ENCODE measurements around the gene ZNF674. TPM values are rescaled to one million over a fixed set of nuclear protein-coding genes. Genes with fewer than 3 reads are reported as not detected.
A peak's percentile ranks its signal among the peaks of the same experiment; 100 is the strongest.
"Not testable (repeated sequence)": the region's sequence is repeated elsewhere in the genome, so short reads cannot be mapped to it uniquely, and the experiment has no call there.

ZNF674 gene
- total RNA-seq, 2 donors from 2014 or later: 2.2 to 4.4 TPM

DNA sequence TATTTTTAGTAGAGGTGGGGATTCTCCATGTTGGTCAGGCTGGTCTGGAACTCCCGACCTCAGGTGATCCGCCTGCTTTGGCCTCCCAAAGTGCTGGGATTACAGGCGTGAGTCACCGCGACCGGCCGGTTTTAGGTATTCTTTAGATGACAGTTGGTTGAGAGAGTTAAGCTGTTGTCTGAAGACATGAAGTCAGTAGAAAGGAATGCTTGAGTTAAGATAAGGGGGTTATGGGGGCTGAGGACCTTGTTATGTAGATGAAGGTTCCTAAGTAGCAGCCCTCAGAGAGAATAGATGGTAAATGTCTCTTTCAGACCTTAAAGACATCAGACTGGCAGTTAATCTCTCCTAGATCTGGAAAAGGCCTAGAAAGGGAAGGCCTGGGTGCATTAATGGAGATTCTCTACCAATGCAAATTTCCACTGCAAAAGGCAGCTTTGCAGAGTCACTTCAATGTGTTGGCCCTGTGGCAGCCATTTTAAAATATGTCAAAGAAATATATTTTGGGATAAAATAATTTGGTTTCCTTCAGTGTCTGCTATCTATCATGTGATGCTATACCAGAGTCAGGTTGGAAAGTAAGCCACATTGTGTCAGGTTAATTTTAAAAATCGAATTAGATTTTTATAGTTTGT lies 6.4 kb upstream of the ZNF674 start:
- no peak overlapping the region for H3K27ac Mint-ChIP-seq
- peaks cover 0 to 2% of the 10 kb centered on the region in 2 donors for H3K27me3 Mint-ChIP-seq
- no peak for ATAC-seq
- H3K4me1 Mint-ChIP-seq (ENCODE audit: low read depth in 2 of 2): peaks cover 0 to 1% of the 10 kb centered on the region in 2 donors
- H3K4me3 Mint-ChIP-seq: no peak overlapping the region
- no peaks in the 10 kb centered on the region for H3K36me3 Mint-ChIP-seq
- no peak for DNase-seq (ENCODE audit: low spot score)
- H3K9me3 Mint-ChIP-seq: no peaks in the 10 kb centered on the region

DNA sequence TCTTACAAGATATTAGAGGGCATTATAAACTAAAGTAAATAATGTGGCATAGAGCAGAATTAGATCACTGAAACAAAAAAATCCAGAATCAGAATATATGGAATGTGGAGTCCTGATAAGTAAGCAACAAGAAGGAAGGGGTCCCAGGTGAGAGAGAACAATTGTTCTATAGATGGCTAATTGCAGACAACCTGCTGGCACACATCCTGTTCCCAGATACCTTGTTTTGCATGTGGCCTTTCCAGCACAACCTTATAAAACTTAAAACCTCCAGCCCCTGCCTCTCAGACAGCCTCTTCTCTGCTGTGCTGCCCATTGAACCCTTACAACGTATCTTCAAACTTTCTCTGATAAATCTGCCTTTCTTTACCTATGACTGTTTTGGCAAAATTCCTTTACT lies 4.7 kb upstream of the ZNF674 start:
- H3K36me3 Mint-ChIP-seq: no peaks in the 10 kb centered on the region
- no peak for ATAC-seq
- no peaks in the 10 kb centered on the region for H3K9me3 Mint-ChIP-seq
- H3K27ac Mint-ChIP-seq: no peak overlapping the region
- no peak overlapping the region for H3K4me3 Mint-ChIP-seq
- peaks cover 3 to 7% of the 10 kb centered on the region in 2 donors for H3K4me1 Mint-ChIP-seq (ENCODE audit: low read depth in 2 of 2)
- DNase-seq (ENCODE audit: low spot score): no peak
- H3K27me3 Mint-ChIP-seq: peaks cover 0 to 2% of the 10 kb centered on the region in 2 donors

- Mint-ChIP-seq H3K4me1 (ENCODE audit: low read depth in 2 of 2) (peaks cover 8 to 14% of the 10 kb centered on the region in 2 donors), H3K36me3 (no peaks in the 10 kb centered on the region), H3K9me3 (no peaks in the 10 kb centered on the region), H3K4me3 (no peak overlapping the region), H3K27ac (no peak overlapping the region), H3K27me3 (peaks cover 0 to 2% of the 10 kb centered on the region in 2 donors)
- no peak for DNase-seq (ENCODE audit: low spot score)
- ATAC-seq: no peak
These were observed 2.6 kb upstream of the ZNF674 start for GRCh38 chrX:46547857-46548256.

GRCh38 chrX:46544527-46544926 lies 694 bp downstream of the ZNF674 start:
- H3K9me3 Mint-ChIP-seq; H3K36me3 Mint-ChIP-seq; ATAC-seq; DNase-seq (ENCODE audit: low spot score); H3K27me3 Mint-ChIP-seq: not testable (repeated sequence)
- H3K4me3 Mint-ChIP-seq: peak overlapping the region; percentile 88
- peaks cover 8 to 14% of the 10 kb centered on the region in 2 donors for H3K4me1 Mint-ChIP-seq (ENCODE audit: low read depth in 2 of 2)
- peak overlapping the region; percentile 96 to 97 for H3K27ac Mint-ChIP-seq

DNA sequence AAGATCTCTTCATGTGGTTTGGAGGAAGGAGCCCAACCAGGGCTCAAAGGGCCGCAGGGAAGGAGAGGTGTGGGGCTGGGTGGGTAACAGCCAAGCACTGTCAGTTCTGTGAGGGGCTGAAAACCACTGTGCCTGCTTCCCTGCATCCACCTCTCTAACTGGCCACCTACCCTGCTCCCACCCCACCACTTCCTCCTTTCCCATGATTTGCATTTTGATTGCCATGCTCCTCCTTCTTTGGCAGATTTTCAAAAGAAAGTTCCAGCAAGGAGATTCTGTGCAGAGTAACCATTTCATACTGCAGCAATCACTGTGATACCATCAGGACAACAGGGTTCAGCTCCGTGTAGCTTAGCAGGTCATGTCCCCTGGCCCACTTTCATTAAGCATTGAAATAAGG lies 1.8 kb downstream of the ZNF674 start:
- no peaks in the 10 kb centered on the region for H3K27me3 Mint-ChIP-seq
- H3K36me3 Mint-ChIP-seq: no peaks in the 10 kb centered on the region
- H3K9me3 Mint-ChIP-seq: no peaks in the 10 kb centered on the region
- peaks cover 8 to 14% of the 10 kb centered on the region in 2 donors for H3K4me1 Mint-ChIP-seq (ENCODE audit: low read depth in 2 of 2)
- H3K4me3 Mint-ChIP-seq: no peak overlapping the region
- ATAC-seq (no peak), DNase-seq (ENCODE audit: low spot score) (no peak)
- no peak overlapping the region for H3K27ac Mint-ChIP-seq

GRCh38 chrX:46531442-46531841 lies 13.8 kb downstream of the ZNF674 start:
- Mint-ChIP-seq H3K27ac (no peak overlapping the region), H3K9me3 (no peaks in the 10 kb centered on the region), H3K4me3 (no peak overlapping the region), H3K27me3 (no peaks in the 10 kb centered on the region), H3K36me3 (no peaks in the 10 kb centered on the region), H3K4me1 (ENCODE audit: low read depth in 2 of 2) (no peaks in the 10 kb centered on the region)
- DNase-seq (ENCODE audit: low spot score) (no peak), ATAC-seq (no peak)

- not testable (repeated sequence) for DNase-seq (ENCODE audit: low spot score); H3K27ac Mint-ChIP-seq; H3K36me3 Mint-ChIP-seq; ATAC-seq; H3K4me1 Mint-ChIP-seq (ENCODE audit: low read depth in 2 of 2); H3K9me3 Mint-ChIP-seq; H3K27me3 Mint-ChIP-seq; H3K4me3 Mint-ChIP-seq
These were observed 14.8 kb downstream of the ZNF674 start for GRCh38 chrX:46530404-46530908.

- not testable (repeated sequence) for DNase-seq (ENCODE audit: low spot score); H3K27ac Mint-ChIP-seq; H3K4me1 Mint-ChIP-seq (ENCODE audit: low read depth in 2 of 2); H3K4me3 Mint-ChIP-seq; H3K9me3 Mint-ChIP-seq; ATAC-seq; H3K36me3 Mint-ChIP-seq; H3K27me3 Mint-ChIP-seq
These were observed 15.3 kb downstream of the ZNF674 start for GRCh38 chrX:46529740-46530403.

- not testable (repeated sequence) for H3K27me3 Mint-ChIP-seq; H3K4me3 Mint-ChIP-seq; DNase-seq (ENCODE audit: low spot score); H3K27ac Mint-ChIP-seq; H3K9me3 Mint-ChIP-seq; H3K36me3 Mint-ChIP-seq; H3K4me1 Mint-ChIP-seq (ENCODE audit: low read depth in 2 of 2)
- peak in 1 of 2 donors; percentile 24 for ATAC-seq
These were observed 16.6 kb downstream of the ZNF674 start for GRCh38 chrX:46528640-46529039.

GRCh38 chrX:46506076-46506475 lies 39.1 kb downstream of the ZNF674 start:
- ATAC-seq (no peak), DNase-seq (ENCODE audit: low spot score) (no peak)
- Mint-ChIP-seq H3K4me3 (no peak overlapping the region), H3K27ac (no peak overlapping the region), H3K9me3 (peaks cover 3% of the 10 kb centered on the region), H3K36me3 (peaks cover 23% of the 10 kb centered on the region), H3K27me3 (no peaks in the 10 kb centered on the region), H3K4me1 (ENCODE audit: low read depth in 2 of 2) (no peaks in the 10 kb centered on the region)

- Mint-ChIP-seq H3K27ac (no peak overlapping the region), H3K9me3 (peaks cover 12% of the 10 kb centered on the region), H3K36me3 (peaks cover 36% of the 10 kb centered on the region), H3K4me1 (ENCODE audit: low read depth in 2 of 2) (no peaks in the 10 kb centered on the region), H3K4me3 (no peak overlapping the region), H3K27me3 (no peaks in the 10 kb centered on the region)
- no peak for ATAC-seq
- DNase-seq (ENCODE audit: low spot score): no peak
These were observed 42.4 kb downstream of the ZNF674 start for GRCh38 chrX:46502848-46503247.

DNA sequence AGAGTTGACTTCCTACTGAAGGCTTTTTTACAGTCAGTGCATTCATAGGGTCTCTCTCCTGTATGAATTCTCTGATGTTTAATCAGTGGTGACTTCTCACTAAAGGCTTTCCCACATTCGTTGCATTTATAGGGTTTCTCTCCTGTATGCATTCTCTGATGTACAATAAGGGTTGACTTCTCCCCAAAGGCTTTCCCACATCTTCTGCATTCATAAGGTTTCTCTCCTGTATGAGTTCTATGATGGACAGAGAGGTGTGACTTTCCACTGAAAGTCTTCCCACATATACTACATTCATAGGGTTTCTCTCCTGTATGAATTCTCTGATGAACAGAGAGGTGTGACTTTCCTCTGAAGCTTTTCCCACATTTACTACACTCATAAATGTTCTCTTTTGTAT lies 45.2 kb downstream of the ZNF674 start:
- H3K9me3 Mint-ChIP-seq: peaks cover 15% of the 10 kb centered on the region
- no peaks in the 10 kb centered on the region for H3K27me3 Mint-ChIP-seq
- H3K36me3 Mint-ChIP-seq: peaks cover 36% of the 10 kb centered on the region
- H3K4me3 Mint-ChIP-seq: no peak overlapping the region
- no peak for ATAC-seq
- DNase-seq (ENCODE audit: low spot score): no peak
- no peaks in the 10 kb centered on the region for H3K4me1 Mint-ChIP-seq (ENCODE audit: low read depth in 2 of 2)
- H3K27ac Mint-ChIP-seq: no peak overlapping the region

DNA sequence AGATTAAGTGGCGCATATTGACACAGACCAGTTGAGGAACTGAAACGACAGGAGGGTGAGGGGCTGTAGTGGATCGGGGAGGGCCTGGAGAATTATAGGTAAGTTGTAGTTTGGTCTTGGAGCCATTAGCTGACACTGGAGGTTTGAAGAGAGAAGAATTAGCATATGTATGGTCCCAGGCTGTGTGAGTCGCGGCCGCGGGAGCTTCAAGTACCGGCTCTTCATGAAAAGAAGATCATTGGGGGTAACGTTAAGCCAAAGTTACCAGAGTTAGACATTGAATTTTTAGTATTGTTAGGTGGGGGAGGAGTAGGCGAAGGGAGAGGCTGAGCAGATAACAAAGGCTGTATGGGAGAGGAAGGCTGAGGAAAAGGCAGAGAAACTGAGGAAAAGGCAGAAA lies 56.5 kb downstream of the ZNF674 start:
- H3K4me1 Mint-ChIP-seq (ENCODE audit: low read depth in 2 of 2): peaks cover 2 to 5% of the 10 kb centered on the region in 2 donors
- no peak overlapping the region for H3K27ac Mint-ChIP-seq
- DNase-seq (ENCODE audit: low spot score): no peak
- no peak overlapping the region for H3K4me3 Mint-ChIP-seq
- no peak for ATAC-seq
- peaks cover 0 to 6% of the 10 kb centered on the region in 2 donors for H3K27me3 Mint-ChIP-seq
- peaks cover 36% of the 10 kb centered on the region for H3K36me3 Mint-ChIP-seq
- H3K9me3 Mint-ChIP-seq: peaks cover 4% of the 10 kb centered on the region

DNA sequence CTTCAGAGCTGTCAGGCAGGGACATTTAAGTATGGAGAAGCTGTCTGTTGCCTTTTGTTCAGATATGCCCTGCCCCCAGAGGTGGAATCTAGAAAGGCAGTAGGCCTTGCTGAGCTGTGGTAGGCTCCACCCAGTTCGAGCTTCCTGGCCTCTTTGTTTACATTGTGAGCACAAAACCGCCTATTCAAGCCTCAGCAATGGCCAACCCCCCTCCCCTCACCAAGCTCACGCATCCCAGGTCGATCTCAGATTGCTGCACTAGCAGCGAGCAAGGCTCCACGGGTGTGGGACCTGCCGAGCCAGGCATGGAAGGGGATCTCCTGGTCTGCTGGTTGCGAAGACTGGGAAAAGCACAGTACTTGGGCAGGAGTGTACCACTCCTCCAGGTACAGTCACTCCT lies 59.3 kb downstream of the ZNF674 start:
- H3K27ac Mint-ChIP-seq: no peak overlapping the region
- H3K4me3 Mint-ChIP-seq: no peak overlapping the region
- peaks cover 0 to 6% of the 10 kb centered on the region in 2 donors for H3K27me3 Mint-ChIP-seq
- DNase-seq (ENCODE audit: low spot score) (no peak), ATAC-seq (no peak)
- peaks cover 2 to 5% of the 10 kb centered on the region in 2 donors for H3K4me1 Mint-ChIP-seq (ENCODE audit: low read depth in 2 of 2)
- H3K9me3 Mint-ChIP-seq: peaks cover 3% of the 10 kb centered on the region
- peaks cover 36% of the 10 kb centered on the region for H3K36me3 Mint-ChIP-seq
